K562 (cell line): ENCODE results near the gene CCDC61. TPM values are rescaled to one million over a fixed set of nuclear protein-coding genes. Genes with fewer than 3 reads are reported as not detected.

Experiments
- CBFA2T3 ChIP-seq: fragments of 450-650 bp; IDR thresholded peaks from 2 replicates; pipeline ENCODE4 v1.6.1; 2017
- HIVEP1 ChIP-seq: fragments of 250-450 bp; sonication (Bioruptor Pico); IDR thresholded peaks from 2 replicates; pipeline ENCODE4 v1.4.0; 2020; ENCODE audit warnings: mild to moderate bottlenecking
- KDM1A ChIP-seq, 2 experiments: fragments of 450-650 bp; IDR thresholded peaks; 2 replicates each; pipeline ENCODE4 v1.6.1; 2016; ENCODE audit warnings: mild to moderate bottlenecking in 2 of 2
- NFIX ChIP-seq: fragments of 250-450 bp; sonication (Bioruptor Pico); IDR thresholded peaks from 2 replicates; pipeline ENCODE4 v1.4.0; 2020; ENCODE audit warnings: low read depth, mild to moderate bottlenecking, moderate library complexity
- RBM25 ChIP-seq: fragments of 200-400 bp; formaldehyde crosslinking; IDR thresholded peaks from 2 replicates; pipeline ENCODE4 v1.6.1; 2018; ENCODE audit warnings: low read length, low read depth, moderate library complexity; ENCODE audit not compliant: severe bottlenecking
- RBM39 ChIP-seq: fragments of 200-400 bp; formaldehyde crosslinking; optimal IDR thresholded peaks from 2 replicates; pipeline ENCODE3; 2018; ENCODE audit warnings: low read depth, low read length
- REST ChIP-seq, 2 experiments: fragments of 450-650 bp; formaldehyde crosslinking in 1 of 2; IDR thresholded peaks; 2 replicates each; pipeline versions ENCODE4 v1.4.0 to v1.6.1; 2014 to 2020; ENCODE audit warnings: mild to moderate bottlenecking in 2 of 2, borderline replicate concordance in 1 of 2, low read depth in 1 of 2
- SMARCA5 ChIP-seq: fragments of 450-650 bp; IDR thresholded peaks from 2 replicates; pipeline ENCODE4 v1.6.1; 2016
- ZNF124 ChIP-seq: sonication (generic); formaldehyde crosslinking; IDR thresholded peaks from 2 replicates; pipeline ENCODE4 v1.8.1; 2022; ENCODE audit warnings: missing genetic modification reagents
- polyA plus RNA-seq, 8 experiments: library from polyadenylated mRNA; depleted of rRNA in 4 of 8; stranded (reverse) in 5 of 8; unstranded in 3 of 8; fragments of >200 nt; fragmentation: Nextera tagmentation in 2 of 8; fragmentation: Illumina TruSeq in 1 of 8; extraction: Ambion mirVana in 2 of 8; extraction: Trizol in 1 of 8; gene quantifications; 2 replicates each; pipeline versions ENCODE4 v1.2.1 to v1.2.3, GENCODE V29; 2011 to 2014; ENCODE audit warnings: inconsistent platforms in 1 of 8, missing spikeins in 1 of 8
- total RNA-seq, 7 experiments: library from RNA; depleted of rRNA in 6 of 7; stranded (reverse); fragments of >200 nt in 6 of 7; fragmentation: Illumina TruSeq in 2 of 7; extraction: Trizol in 2 of 7; gene quantifications; 2 replicates each; pipeline versions ENCODE4 v1.2.1 to v1.2.3, GENCODE V29; 2011 to 2021; ENCODE audit warnings: low replicate concordance in 1 of 7
- TF ChIP-seq, protein P1 (sequence below), 3 experiments: fragments of 200-800 bp in 1 of 3; fragments of 250-450 bp in 1 of 3; fragments of 450-650 bp in 1 of 3; sonication (Bioruptor Pico) in 1 of 3; sonication (Bioruptor generic) in 1 of 3; formaldehyde crosslinking in 1 of 3; IDR thresholded peaks; 2 replicates each; pipeline versions ENCODE4 v1.6.1 to v1.8.0; 2016 to 2022; ENCODE audit warnings: mild to moderate bottlenecking in 2 of 3, missing genetic modification characterization in 2 of 3, missing compliant biosample characterization in 1 of 3, moderate library complexity in 1 of 3

The CCDC61 gene
- total and polyA plus RNA-seq, 9 of the 15 experiments (the other 6 are each of a cell fraction or from before 2014, with no cell fraction given), result 0.07 to 27.0 (median 10.3) TPM

- no peak for TF ChIP-seq REST (IDR thresholded peaks at IDR 0.05; ENCODE audit: borderline replicate concordance)
- no peak for TF ChIP-seq REST (CRISPR knock-in tag; IDR thresholded peaks at IDR 0.05; ENCODE audit: low read depth)
- TF ChIP-seq RBM39, result no peak
- no peak for TF ChIP-seq ZNF124
- TF ChIP-seq CBFA2T3, result 0 out of 2 replicates have a peak, but pooled peaks have one; percentile 13
- TF ChIP-seq KDM1A (IDR thresholded peaks at IDR 0.05), result peak; percentile 52 to 78; a peak in 3 of 4 replicates
- peak; percentile 91 for TF ChIP-seq RBM25
- no peak for TF ChIP-seq HIVEP1 (CRISPR knock-in tag)
- TF ChIP-seq, protein P1, sequence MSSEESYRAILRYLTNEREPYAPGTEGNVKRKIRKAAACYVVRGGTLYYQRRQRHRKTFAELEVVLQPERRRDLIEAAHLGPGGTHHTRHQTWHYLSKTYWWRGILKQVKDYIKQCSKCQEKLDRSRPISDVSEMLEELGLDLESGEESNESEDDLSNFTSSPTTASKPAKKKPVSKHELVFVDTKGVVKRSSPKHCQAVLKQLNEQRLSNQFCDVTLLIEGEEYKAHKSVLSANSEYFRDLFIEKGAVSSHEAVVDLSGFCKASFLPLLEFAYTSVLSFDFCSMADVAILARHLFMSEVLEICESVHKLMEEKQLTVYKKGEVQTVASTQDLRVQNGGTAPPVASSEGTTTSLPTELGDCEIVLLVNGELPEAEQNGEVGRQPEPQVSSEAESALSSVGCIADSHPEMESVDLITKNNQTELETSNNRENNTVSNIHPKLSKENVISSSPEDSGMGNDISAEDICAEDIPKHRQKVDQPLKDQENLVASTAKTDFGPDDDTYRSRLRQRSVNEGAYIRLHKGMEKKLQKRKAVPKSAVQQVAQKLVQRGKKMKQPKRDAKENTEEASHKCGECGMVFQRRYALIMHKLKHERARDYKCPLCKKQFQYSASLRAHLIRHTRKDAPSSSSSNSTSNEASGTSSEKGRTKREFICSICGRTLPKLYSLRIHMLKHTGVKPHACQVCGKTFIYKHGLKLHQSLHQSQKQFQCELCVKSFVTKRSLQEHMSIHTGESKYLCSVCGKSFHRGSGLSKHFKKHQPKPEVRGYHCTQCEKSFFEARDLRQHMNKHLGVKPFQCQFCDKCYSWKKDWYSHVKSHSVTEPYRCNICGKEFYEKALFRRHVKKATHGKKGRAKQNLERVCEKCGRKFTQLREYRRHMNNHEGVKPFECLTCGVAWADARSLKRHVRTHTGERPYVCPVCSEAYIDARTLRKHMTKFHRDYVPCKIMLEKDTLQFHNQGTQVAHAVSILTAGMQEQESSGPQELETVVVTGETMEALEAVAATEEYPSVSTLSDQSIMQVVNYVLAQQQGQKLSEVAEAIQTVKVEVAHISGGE (CRISPR knock-in tag; IDR thresholded peaks at IDR 0.05), result no peak
- TF ChIP-seq SMARCA5, result peak; percentile 56
- TF ChIP-seq NFIX (CRISPR knock-in tag), result no peak
- TF ChIP-seq, all 486 proteins: peak for 8
Measured at GRCh38 chr19:45998834-45999233, 3.6 kb downstream of the CCDC61 start (continued).
